Articular chondrocyte of knee joint (primary cell): ENCODE data around the gene SCEL. TPM values are rescaled to one million over a fixed set of nuclear protein-coding genes. Genes with fewer than 3 reads are reported as not detected.

Source experiments
- small RNA-seq: library from RNA; depleted of rRNA; stranded (forward); fragments of <200 nt; gene quantifications from one replicate; pipeline ENCODE3, GENCODE V24; 2012
- total RNA-seq: library from RNA; depleted of rRNA; stranded (reverse); fragments of >200 nt; gene quantifications from 2 replicates; pipeline ENCODE4 v1.2.3, GENCODE V29; 2012

SCEL gene, protein sequence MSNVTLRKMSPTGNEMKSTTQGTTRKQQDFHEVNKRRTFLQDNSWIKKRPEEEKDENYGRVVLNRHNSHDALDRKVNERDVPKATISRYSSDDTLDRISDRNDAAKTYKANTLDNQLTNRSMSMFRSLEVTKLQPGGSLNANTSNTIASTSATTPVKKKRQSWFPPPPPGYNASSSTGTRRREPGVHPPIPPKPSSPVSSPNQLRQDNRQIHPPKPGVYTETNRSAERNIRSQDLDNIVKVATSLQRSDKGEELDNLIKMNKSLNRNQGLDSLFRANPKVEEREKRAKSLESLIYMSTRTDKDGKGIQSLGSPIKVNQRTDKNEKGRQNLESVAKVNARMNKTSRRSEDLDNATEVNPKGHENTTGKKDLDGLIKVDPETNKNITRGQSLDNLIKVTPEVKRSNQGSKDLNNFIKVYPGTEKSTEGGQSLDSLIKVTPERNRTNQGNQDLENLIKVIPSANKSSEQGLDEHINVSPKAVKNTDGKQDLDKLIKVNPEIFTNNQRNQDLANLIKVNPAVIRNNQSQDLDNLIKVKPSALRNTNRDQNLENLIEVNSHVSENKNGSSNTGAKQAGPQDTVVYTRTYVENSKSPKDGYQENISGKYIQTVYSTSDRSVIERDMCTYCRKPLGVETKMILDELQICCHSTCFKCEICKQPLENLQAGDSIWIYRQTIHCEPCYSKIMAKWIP
- total RNA-seq, result not detected in 2 replicates

DNA sequence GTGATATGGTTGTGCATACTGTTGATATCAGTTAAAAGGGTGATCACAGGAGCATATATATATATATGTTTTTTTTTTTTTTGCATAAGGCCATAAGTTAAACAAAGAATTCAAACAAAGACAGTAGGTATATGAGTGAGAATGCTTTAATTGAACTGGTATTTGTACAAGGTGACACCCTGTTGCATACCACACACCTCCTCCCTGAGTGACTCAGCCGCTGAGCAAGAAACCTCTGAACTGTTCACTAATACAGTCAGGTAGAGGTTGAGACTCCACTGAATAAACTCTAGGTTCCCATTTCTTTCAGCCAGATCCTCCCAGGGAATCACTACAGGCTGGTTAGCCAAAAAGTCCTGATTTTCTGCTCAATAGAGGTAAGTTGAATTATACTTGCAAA lies at the start of gene SCEL:
Gene SCEL (plus strand): TSS at position 259 of the 400 bp plus-strand sequence. CDS start 20,170 bp downstream, outside the sequence.

Small RNAs within 50 kb of the gene (small RNA-seq; reads per million reads assigned to genes)
- gene RNY3P7, result not detected
- gene SPTLC1P5, result not detected

Other genes starting within 250 kb of the SCEL start
- gene MYCBP2, start 208.6 kb upstream of the SCEL start, total RNA-seq, result 118 and 131 TPM in 2 replicates
- gene SLAIN1, start 162.0 kb downstream of the SCEL start, total RNA-seq, result 0.13 and 0.65 TPM in 2 replicates